ENCODE results near the gene KRTAP11-1.

Gene KRTAP11-1, protein sequence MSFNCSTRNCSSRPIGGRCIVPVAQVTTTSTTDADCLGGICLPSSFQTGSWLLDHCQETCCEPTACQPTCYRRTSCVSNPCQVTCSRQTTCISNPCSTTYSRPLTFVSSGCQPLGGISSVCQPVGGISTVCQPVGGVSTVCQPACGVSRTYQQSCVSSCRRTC

GRCh38 chr21:30881480-30881879 is at the start of gene KRTAP11-1:
Gene KRTAP11-1 (minus strand): TSS chr21:30881580. CDS start chr21:30881524, 56 bp downstream.
- no peak for DNase-seq

DNA sequence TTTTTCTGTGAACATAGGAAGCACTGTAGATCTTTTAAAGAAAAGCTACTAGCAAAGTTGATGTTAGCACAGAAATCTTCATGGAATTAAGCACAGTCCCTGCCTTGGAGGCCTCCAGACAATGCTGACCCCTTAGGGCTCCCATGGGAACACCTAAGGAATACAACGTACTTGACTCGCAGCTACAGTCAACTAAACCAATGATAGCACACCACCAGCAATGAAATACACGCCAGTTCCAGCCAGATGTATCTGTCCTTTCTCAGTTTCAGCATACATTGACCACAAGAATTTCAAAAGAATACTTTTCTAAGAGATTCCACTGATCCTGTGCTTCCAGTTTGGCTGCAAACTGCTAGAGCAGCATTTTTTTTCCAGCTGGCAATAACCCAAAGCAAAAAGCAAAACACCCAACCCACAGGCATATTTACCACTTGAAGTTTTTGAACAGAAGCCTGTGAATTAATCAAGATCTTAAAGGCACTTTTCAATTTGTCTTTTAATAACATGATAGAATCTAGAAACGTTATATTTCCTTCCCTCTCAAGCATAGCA is 42.8 kb upstream of the KRTAP11-1 start:
- DNase-seq = no peak

DNA sequence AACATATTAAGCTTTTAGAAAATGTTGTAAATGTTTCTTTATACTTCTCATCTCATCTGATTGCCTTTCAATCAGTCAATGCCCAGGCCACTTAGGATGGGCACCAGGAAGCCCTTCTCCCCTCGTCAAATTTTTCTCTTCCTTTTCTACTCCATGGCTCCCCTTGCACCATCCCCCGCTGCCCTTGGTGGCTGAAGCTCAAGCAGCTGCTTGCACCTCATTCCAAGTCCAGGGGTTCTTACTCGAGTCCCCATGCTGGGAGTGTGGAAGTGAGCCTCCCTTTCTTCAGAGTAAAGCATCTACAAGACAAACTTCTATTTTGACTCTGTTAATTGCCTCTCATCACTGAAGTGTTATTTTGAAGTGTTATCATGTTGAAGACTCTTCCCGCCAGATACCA is 39.7 kb upstream of the KRTAP11-1 start:
- no peak for DNase-seq

DNA sequence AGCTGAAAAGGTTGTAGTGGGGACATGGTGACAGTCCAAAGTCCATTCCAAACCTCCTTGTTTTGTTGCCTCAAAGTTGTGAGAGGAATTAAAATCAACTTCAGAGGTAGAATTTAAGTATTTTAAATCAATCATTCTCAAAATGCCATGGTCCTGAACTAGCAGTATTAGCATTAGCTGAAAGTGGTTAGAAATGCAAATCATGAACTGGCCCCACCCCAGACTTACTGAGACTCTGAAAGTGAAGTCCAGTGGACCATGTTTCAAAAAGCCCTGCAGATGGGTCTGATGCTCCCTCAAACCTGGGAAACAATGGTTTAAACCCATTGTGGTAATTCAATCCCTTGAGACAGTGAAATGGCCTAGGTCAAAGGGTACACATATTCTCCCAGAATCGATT is 36.2 kb upstream of the KRTAP11-1 start:
- no peak for DNase-seq

GRCh38 chr21:30900881-30901280 is 19.5 kb upstream of the KRTAP11-1 start:
- DNase-seq = no peak

GRCh38 chr21:30882866-30883597 is 1.7 kb upstream of the KRTAP11-1 start:
- no peak for DNase-seq

DNA sequence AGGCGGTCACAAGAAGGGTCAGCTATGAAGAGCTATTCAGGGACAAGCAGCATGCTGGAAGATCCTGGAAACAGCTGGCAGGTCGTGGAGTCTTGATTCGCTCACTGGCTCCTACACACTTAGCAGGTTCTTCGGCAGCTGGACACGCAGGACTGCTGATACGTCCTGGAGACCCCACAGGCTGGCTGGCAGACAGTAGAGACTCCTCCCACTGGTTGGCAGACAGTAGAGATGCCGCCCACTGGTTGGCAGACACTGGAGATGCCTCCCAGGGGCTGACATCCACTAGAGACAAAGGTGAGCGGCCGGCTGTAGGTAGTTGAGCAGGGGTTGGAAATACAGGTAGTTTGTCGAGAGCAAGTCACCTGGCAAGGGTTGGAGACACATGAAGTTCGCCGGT is 466 bp downstream of the KRTAP11-1 start:
- DNase-seq = no peak

GRCh38 chr21:30874526-30874925 is 6.9 kb downstream of the KRTAP11-1 start:
- no peak for DNase-seq

- no peak for DNase-seq
These were observed 33.5 kb downstream of the KRTAP11-1 start for GRCh38 chr21:30847627-30848500.

GRCh38 chr21:30842990-30843389 is 38.4 kb downstream of the KRTAP11-1 start:
- DNase-seq = no peak

DNA sequence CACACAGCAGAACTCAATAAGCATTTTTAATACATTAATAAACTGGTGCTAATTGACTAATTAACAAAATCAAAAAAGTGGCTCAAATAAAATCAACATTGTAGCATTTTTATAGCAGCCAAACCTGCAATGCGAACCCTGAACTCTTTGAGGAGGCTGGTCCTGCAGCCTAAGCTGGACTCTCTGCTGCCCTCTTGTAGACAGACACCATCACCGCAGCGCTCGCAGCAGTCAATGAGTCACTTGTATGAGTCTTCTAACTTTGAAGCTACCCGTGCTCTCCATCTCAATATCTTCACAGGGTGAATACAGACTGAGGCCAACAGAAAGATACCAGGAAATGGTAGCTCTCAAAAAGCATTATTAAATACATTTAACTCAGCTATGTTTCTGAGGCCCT is 42.1 kb downstream of the KRTAP11-1 start:
- peak; percentile 3 for DNase-seq

GRCh38 chr21:30838536-30838935 is 42.8 kb downstream of the KRTAP11-1 start:
- DNase-seq = no peak

DNA sequence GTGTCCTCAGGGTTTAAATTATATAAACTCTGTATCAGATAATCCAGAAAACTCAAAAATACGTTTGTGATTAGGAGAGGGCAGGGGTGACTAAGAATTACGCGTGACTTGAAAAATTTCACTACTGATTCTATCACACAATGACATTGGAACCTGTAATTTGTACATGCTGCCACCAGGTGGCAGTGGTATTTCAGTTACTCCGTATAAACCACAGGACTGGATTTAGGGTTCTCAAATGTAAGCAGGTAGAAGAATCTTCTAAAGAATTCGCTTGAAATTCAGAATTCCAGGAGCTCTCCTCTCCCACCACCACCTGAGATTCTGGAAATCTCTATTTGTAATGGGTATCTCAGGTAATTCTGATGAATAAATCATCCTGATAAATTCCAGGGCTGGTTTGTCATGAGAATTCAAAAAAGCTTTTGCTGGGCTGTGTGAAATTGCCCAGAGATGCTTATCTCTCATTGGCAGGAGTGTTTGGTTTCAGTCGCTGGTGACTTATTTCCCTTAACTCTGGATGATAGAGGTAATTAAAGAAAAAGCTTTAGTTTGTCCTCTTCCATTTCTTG is 50.1 kb downstream of the KRTAP11-1 start:
- peak; percentile 59 for DNase-seq
